ENCODE data around the gene NPTXR. TPM values are rescaled to one million over a fixed set of nuclear protein-coding genes. Genes with fewer than 3 reads are reported as not detected.

The NPTXR gene
- total and polyA plus RNA-seq, 10 of the 15 experiments (the other 5 are each of a cell fraction or from before 2014, with no cell fraction given), result 0.02 to 0.38 (median 0.07) TPM; not detected in 2

- ATAC-seq, result no peak
- Histone ChIP-seq H3K9me3 (replicated peaks; ENCODE audit: control insufficient read depth, insufficient read depth, low read length) (no peaks in the 10 kb centered on the region), H3K4me3 (no peak overlapping the region), H3K9ac (ENCODE audit: control insufficient read depth, insufficient read depth, low read length) (no peak overlapping the region), H3K4me2 (ENCODE audit: control insufficient read depth, insufficient read depth) (no peak overlapping the region), H3K4me1 (ENCODE audit: control insufficient read depth, insufficient read depth, low read length) (no peaks in the 10 kb centered on the region), H2AFZ (ENCODE audit: control insufficient read depth, low read depth, low read length) (no peak overlapping the region), H3K27ac (ENCODE audit: control insufficient read depth, insufficient read depth) (no peak overlapping the region), H3K36me3 (ENCODE audit: control insufficient read depth in 2 of 2, insufficient read depth in 2 of 2, low read length in 1 of 2) (no peaks in the 10 kb centered on the region), H3K79me2 (ENCODE audit: control insufficient read depth, insufficient read depth, low read length) (no peaks in the 10 kb centered on the region), H3K27me3 (replicated peaks in 1 of 2; ENCODE audit: control insufficient read depth in 2 of 2, insufficient read depth in 2 of 2, low read length in 1 of 2) (peaks cover 21 to 22% of the 10 kb centered on the region in 2 experiments), H4K20me1 (ENCODE audit: control insufficient read depth, insufficient read depth) (no peaks in the 10 kb centered on the region)
- in situ Hi-C loops (cut with MboI) (no loop called here), intact Hi-C loops (cut with micrococcal nuclease; ENCODE audit: unreplicated experiment) (no loop called here)
- no TSS peak for BruUV-seq (replicated peaks)
- SMC1A ChIA-PET (ENCODE audit: uncharacterized antibody, unreplicated experiment), result no interaction called here
- no peak for DNase-seq (ENCODE audit: low read depth, low spot score)
- POLR2A ChIA-PET, result no interaction called here
- CTCF ChIA-PET, result no interaction called here
- WGBS (ENCODE audit: insufficient coverage, insufficient replicate concordance, low lambda C conversion rate, missing lambda C conversion rate), result 4% methylated on average over 3 of the region's 3 CpGs
- TF ChIP-seq DPF2 (IDR thresholded peaks at IDR 0.05), result no peak
- TF ChIP-seq, protein P1, sequence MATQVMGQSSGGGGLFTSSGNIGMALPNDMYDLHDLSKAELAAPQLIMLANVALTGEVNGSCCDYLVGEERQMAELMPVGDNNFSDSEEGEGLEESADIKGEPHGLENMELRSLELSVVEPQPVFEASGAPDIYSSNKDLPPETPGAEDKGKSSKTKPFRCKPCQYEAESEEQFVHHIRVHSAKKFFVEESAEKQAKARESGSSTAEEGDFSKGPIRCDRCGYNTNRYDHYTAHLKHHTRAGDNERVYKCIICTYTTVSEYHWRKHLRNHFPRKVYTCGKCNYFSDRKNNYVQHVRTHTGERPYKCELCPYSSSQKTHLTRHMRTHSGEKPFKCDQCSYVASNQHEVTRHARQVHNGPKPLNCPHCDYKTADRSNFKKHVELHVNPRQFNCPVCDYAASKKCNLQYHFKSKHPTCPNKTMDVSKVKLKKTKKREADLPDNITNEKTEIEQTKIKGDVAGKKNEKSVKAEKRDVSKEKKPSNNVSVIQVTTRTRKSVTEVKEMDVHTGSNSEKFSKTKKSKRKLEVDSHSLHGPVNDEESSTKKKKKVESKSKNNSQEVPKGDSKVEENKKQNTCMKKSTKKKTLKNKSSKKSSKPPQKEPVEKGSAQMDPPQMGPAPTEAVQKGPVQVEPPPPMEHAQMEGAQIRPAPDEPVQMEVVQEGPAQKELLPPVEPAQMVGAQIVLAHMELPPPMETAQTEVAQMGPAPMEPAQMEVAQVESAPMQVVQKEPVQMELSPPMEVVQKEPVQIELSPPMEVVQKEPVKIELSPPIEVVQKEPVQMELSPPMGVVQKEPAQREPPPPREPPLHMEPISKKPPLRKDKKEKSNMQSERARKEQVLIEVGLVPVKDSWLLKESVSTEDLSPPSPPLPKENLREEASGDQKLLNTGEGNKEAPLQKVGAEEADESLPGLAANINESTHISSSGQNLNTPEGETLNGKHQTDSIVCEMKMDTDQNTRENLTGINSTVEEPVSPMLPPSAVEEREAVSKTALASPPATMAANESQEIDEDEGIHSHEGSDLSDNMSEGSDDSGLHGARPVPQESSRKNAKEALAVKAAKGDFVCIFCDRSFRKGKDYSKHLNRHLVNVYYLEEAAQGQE (IDR thresholded peaks at IDR 0.05; ENCODE audit: low read depth, low read length), result no peak
- no peak for TF ChIP-seq RB1 (IDR thresholded peaks at IDR 0.05; ENCODE audit: borderline replicate concordance)
- no peak for TF ChIP-seq CREM (IDR thresholded peaks at IDR 0.05; ENCODE audit: low read depth)
- TF ChIP-seq CBX3 (IDR thresholded peaks at IDR 0.05; ENCODE audit: borderline replicate concordance, low read depth), result no peak
- TF ChIP-seq, protein P2, sequence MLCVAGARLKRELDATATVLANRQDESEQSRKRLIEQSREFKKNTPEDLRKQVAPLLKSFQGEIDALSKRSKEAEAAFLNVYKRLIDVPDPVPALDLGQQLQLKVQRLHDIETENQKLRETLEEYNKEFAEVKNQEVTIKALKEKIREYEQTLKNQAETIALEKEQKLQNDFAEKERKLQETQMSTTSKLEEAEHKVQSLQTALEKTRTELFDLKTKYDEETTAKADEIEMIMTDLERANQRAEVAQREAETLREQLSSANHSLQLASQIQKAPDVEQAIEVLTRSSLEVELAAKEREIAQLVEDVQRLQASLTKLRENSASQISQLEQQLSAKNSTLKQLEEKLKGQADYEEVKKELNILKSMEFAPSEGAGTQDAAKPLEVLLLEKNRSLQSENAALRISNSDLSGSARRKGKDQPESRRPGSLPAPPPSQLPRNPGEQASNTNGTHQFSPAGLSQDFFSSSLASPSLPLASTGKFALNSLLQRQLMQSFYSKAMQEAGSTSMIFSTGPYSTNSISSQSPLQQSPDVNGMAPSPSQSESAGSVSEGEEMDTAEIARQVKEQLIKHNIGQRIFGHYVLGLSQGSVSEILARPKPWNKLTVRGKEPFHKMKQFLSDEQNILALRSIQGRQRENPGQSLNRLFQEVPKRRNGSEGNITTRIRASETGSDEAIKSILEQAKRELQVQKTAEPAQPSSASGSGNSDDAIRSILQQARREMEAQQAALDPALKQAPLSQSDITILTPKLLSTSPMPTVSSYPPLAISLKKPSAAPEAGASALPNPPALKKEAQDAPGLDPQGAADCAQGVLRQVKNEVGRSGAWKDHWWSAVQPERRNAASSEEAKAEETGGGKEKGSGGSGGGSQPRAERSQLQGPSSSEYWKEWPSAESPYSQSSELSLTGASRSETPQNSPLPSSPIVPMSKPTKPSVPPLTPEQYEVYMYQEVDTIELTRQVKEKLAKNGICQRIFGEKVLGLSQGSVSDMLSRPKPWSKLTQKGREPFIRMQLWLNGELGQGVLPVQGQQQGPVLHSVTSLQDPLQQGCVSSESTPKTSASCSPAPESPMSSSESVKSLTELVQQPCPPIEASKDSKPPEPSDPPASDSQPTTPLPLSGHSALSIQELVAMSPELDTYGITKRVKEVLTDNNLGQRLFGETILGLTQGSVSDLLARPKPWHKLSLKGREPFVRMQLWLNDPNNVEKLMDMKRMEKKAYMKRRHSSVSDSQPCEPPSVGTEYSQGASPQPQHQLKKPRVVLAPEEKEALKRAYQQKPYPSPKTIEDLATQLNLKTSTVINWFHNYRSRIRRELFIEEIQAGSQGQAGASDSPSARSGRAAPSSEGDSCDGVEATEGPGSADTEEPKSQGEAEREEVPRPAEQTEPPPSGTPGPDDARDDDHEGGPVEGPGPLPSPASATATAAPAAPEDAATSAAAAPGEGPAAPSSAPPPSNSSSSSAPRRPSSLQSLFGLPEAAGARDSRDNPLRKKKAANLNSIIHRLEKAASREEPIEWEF (IDR thresholded peaks at IDR 0.05; ENCODE audit: insufficient replicate concordance, low read depth, low read length), result no peak
- no peak for TF ChIP-seq MTA2 (IDR thresholded peaks at IDR 0.05; ENCODE audit: low read depth)
- TF ChIP-seq MXI1 (IDR thresholded peaks at IDR 0.05; ENCODE audit: low read depth, low read length), result no peak
- TF ChIP-seq IRF5 (IDR thresholded peaks at IDR 0.05; ENCODE audit: borderline replicate concordance), result no peak
- RAD21 ChIA-PET (ENCODE audit: unreplicated experiment), result no interaction called here
- no peak for FAIRE-seq
Observed at GRCh38 chr22:38840129-38840528, 3.7 kb downstream of the NPTXR start.

Data from GM12878 (cell line).